HepG2 (cell line): ENCODE measurements around the gene CSNK1G1. TPM values are rescaled to one million over a fixed set of nuclear protein-coding genes. Genes with fewer than 3 reads are reported as not detected.
A peak's percentile ranks its signal among the peaks of the same experiment; 100 is the strongest.

Source experiments
- AGO1 ChIP-seq: fragments of 200-400 bp; formaldehyde crosslinking; IDR thresholded peaks from 2 replicates; pipeline ENCODE4 v1.6.1; 2017; ENCODE audit warnings: mild to moderate bottlenecking, low read depth, low read length, moderate library complexity; ENCODE audit not compliant: poor library complexity, severe bottlenecking
- CBX5 ChIP-seq: sonication (generic); formaldehyde crosslinking; IDR thresholded peaks from 2 replicates; pipeline ENCODE4 v1.4.0; 2020; ENCODE audit warnings: missing genetic modification reagents, borderline replicate concordance
- CREB1 ChIP-seq, 2 experiments: fragments of 450-650 bp in 1 of 2; IDR thresholded peaks; 2 replicates each; pipeline ENCODE4 v1.6.1; 2016 to 2017; ENCODE audit warnings: control low read depth in 1 of 2, mild to moderate bottlenecking in 1 of 2, missing compliant biosample characterization in 1 of 2, missing genetic modification characterization in 1 of 2
- DR1 ChIP-seq: sonication (generic); formaldehyde crosslinking; IDR thresholded peaks from 2 replicates; pipeline ENCODE4 v1.8.0; 2021; ENCODE audit warnings: mild to moderate bottlenecking, missing genetic modification reagents, inconsistent platforms
- FOXK1 ChIP-seq: sonication (generic); formaldehyde crosslinking; IDR thresholded peaks from 2 replicates; pipeline ENCODE4 v1.4.0; 2020; ENCODE audit warnings: low read depth, missing genetic modification reagents, borderline replicate concordance
- HHEX ChIP-seq: IDR thresholded peaks from 2 replicates; pipeline ENCODE4 v1.6.1; 2016; ENCODE audit warnings: control low read depth
- NFATC3 ChIP-seq: sonication (generic); formaldehyde crosslinking; IDR thresholded peaks from 2 replicates; pipeline ENCODE4 v1.5.1; 2020; ENCODE audit warnings: mild to moderate bottlenecking, missing genetic modification reagents
- PRMT3 ChIP-seq: sonication (generic); formaldehyde crosslinking; IDR thresholded peaks from 2 replicates; pipeline ENCODE4 v1.8.1; 2022; ENCODE audit warnings: low read depth, mild to moderate bottlenecking, moderate library complexity, missing genetic modification reagents, borderline replicate concordance
- RNF2 ChIP-seq: fragments of 450-650 bp; conservative IDR thresholded peaks from 2 replicates; pipeline ENCODE4 v1.6.1; 2016; ENCODE audit warnings: low read depth
- SP2 ChIP-seq: sonication (generic); formaldehyde crosslinking; IDR thresholded peaks from 2 replicates; pipeline ENCODE4 v1.5.1; 2020; ENCODE audit warnings: mild to moderate bottlenecking, missing genetic modification reagents
- ZNF256 ChIP-seq: sonication (generic); formaldehyde crosslinking; conservative IDR thresholded peaks from 2 replicates; pipeline ENCODE4 v1.4.0; 2020; ENCODE audit warnings: missing genetic modification reagents
- ZNF570 ChIP-seq: sonication (generic); formaldehyde crosslinking; IDR thresholded peaks from 2 replicates; pipeline ENCODE4 v1.4.0; 2020; ENCODE audit warnings: mild to moderate bottlenecking, missing genetic modification reagents, borderline replicate concordance
- ZNF598 ChIP-seq: sonication (generic); formaldehyde crosslinking; IDR thresholded peaks from 2 replicates; pipeline ENCODE4 v1.5.1; 2020; ENCODE audit warnings: mild to moderate bottlenecking, missing genetic modification reagents, borderline replicate concordance
- ZNF678 ChIP-seq: sonication (generic); formaldehyde crosslinking; IDR thresholded peaks from 2 replicates; pipeline ENCODE4 v1.4.0; 2020; ENCODE audit warnings: mild to moderate bottlenecking, missing genetic modification reagents
- ZNF703 ChIP-seq: sonication (generic); formaldehyde crosslinking; IDR thresholded peaks from 2 replicates; pipeline ENCODE4 v1.5.1; 2020; ENCODE audit warnings: missing genetic modification reagents, mild to moderate bottlenecking, moderate library complexity, borderline replicate concordance
- ZSCAN29 ChIP-seq: sonication (generic); formaldehyde crosslinking; conservative IDR thresholded peaks from 2 replicates; pipeline ENCODE4 v1.4.0; 2020; ENCODE audit warnings: mild to moderate bottlenecking, missing genetic modification reagents
- polyA plus RNA-seq, 8 experiments: library from polyadenylated mRNA; depleted of rRNA in 3 of 8; stranded (reverse) in 7 of 8; unstranded in 1 of 8; fragments of >200 nt; fragmentation: Illumina TruSeq in 4 of 8; extraction: Trizol in 4 of 8; gene quantifications; 2 replicates each; pipeline versions ENCODE4 v1.2.1 to v1.2.3, GENCODE V29; 2011 to 2016; ENCODE audit warnings: low read depth in 4 of 8, missing spikeins in 1 of 8, mixed read lengths in 1 of 8; ENCODE audit not compliant: insufficient read depth in 1 of 8
- total RNA-seq, 5 experiments: library from RNA; depleted of rRNA; stranded (reverse); fragments of >200 nt; fragmentation: Illumina TruSeq; extraction: Trizol; gene quantifications; 2 replicates each; pipeline ENCODE4 v1.2.3, GENCODE V29; 2016; ENCODE audit warnings: low read depth in 1 of 5
- TF ChIP-seq, protein P1 (sequence below): sonication (generic); formaldehyde crosslinking; IDR thresholded peaks from 2 replicates; pipeline ENCODE4 v1.4.0; 2020; ENCODE audit warnings: mild to moderate bottlenecking, missing genetic modification reagents, borderline replicate concordance
- TF ChIP-seq, protein P2 (sequence below): sonication (generic); formaldehyde crosslinking; IDR thresholded peaks from 2 replicates; pipeline ENCODE4 v1.4.0; 2020; ENCODE audit warnings: missing genetic modification reagents, borderline replicate concordance
- TF ChIP-seq, protein P3 (sequence below): sonication (generic); formaldehyde crosslinking; IDR thresholded peaks from 2 replicates; pipeline ENCODE4 v1.9.0; 2021; ENCODE audit warnings: missing genetic modification reagents, mild to moderate bottlenecking, borderline replicate concordance
- TF ChIP-seq, protein P4 (sequence below): sonication (generic); formaldehyde crosslinking; IDR thresholded peaks from 2 replicates; pipeline ENCODE4 v1.5.0; 2020; ENCODE audit warnings: missing genetic modification reagents

Gene CSNK1G1
- total and polyA plus RNA-seq, 2 of the 13 experiments (the other 11 are each of a cell fraction or from before 2014, with no cell fraction given) = 8.5 to 12.6 TPM

DNA sequence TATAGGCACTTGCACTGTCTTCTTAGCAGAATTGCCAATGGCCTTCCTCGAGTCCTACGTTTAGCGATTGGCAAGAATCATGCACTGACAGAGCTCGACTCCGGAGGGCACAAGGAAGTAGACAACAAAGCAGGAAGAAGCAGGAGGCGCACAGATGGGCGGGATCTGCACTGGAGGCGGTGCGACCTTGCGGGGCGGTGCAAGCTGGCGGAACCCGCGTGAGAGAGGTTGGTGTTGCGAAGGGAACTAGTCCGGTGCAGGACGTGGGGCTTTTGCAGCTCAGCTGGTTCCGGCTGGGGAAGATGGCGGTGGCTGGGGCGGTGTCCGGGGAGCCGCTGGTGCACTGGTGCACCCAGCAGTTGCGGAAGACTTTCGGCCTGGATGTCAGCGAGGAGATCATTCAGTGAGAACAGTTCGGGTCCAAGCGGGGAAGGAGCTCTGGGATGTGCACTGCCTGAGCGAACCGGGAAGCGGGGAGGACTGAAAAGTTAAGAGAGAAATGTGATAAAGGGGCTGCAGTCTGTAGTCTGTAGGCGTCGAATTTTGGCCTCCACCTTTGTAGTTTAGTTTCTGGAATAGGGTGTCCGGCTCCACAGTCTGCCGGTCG is 31.7 kb upstream of the CSNK1G1 start, which contains the start of gene TRIP4 (continued):
- TF ChIP-seq ZNF598 (peak; percentile 63; the same call in 1 of the 2 replicates), AGO1 (peak; percentile 69), ZNF678 (peak; percentile 88), NFATC3 (CRISPR knock-in tag) (0 out of 2 replicates have a peak, but pooled peaks have one; percentile 78), CREB1 (IDR thresholded peaks at IDR 0.05) (peak; percentile 74), CREB1 (CRISPR knock-in tag; IDR thresholded peaks at IDR 0.05) (peak; percentile 85), ZNF256 (CRISPR knock-in tag) (peak; percentile 89; the same call in 1 of the 2 replicates), ZSCAN29 (CRISPR knock-in tag) (0 out of 2 replicates have a peak, but pooled peaks have one; percentile 55), ZNF703 (CRISPR knock-in tag) (0 out of 2 replicates have a peak, but pooled peaks have one; percentile 34), DR1 (CRISPR knock-in tag) (peak; percentile 93), CBX5 (CRISPR knock-in tag) (peak; percentile 99), HHEX (CRISPR knock-in tag) (peak; percentile 47; the same call in 1 of the 2 replicates), PRMT3 (peak; percentile 49; the same call in 1 of the 2 replicates), SP2 (peak; percentile 80), ZNF570 (CRISPR knock-in tag) (0 out of 2 replicates have a peak, but pooled peaks have one; percentile 53), RNF2 (no peak), FOXK1 (peak; percentile 97)
- TF ChIP-seq, protein P1, sequence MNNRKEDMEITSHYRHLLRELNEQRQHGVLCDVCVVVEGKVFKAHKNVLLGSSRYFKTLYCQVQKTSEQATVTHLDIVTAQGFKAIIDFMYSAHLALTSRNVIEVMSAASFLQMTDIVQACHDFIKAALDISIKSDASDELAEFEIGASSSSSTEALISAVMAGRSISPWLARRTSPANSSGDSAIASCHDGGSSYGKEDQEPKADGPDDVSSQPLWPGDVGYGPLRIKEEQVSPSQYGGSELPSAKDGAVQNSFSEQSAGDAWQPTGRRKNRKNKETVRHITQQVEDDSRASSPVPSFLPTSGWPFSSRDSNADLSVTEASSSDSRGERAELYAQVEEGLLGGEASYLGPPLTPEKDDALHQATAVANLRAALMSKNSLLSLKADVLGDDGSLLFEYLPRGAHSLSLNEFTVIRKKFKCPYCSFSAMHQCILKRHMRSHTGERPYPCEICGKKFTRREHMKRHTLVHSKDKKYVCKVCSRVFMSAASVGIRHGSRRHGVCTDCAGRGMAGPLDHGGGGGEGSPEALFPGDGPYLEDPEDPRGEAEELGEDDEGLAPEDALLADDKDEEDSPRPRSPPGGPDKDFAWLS (CRISPR knock-in tag) = peak; percentile 89
- TF ChIP-seq, protein P2, sequence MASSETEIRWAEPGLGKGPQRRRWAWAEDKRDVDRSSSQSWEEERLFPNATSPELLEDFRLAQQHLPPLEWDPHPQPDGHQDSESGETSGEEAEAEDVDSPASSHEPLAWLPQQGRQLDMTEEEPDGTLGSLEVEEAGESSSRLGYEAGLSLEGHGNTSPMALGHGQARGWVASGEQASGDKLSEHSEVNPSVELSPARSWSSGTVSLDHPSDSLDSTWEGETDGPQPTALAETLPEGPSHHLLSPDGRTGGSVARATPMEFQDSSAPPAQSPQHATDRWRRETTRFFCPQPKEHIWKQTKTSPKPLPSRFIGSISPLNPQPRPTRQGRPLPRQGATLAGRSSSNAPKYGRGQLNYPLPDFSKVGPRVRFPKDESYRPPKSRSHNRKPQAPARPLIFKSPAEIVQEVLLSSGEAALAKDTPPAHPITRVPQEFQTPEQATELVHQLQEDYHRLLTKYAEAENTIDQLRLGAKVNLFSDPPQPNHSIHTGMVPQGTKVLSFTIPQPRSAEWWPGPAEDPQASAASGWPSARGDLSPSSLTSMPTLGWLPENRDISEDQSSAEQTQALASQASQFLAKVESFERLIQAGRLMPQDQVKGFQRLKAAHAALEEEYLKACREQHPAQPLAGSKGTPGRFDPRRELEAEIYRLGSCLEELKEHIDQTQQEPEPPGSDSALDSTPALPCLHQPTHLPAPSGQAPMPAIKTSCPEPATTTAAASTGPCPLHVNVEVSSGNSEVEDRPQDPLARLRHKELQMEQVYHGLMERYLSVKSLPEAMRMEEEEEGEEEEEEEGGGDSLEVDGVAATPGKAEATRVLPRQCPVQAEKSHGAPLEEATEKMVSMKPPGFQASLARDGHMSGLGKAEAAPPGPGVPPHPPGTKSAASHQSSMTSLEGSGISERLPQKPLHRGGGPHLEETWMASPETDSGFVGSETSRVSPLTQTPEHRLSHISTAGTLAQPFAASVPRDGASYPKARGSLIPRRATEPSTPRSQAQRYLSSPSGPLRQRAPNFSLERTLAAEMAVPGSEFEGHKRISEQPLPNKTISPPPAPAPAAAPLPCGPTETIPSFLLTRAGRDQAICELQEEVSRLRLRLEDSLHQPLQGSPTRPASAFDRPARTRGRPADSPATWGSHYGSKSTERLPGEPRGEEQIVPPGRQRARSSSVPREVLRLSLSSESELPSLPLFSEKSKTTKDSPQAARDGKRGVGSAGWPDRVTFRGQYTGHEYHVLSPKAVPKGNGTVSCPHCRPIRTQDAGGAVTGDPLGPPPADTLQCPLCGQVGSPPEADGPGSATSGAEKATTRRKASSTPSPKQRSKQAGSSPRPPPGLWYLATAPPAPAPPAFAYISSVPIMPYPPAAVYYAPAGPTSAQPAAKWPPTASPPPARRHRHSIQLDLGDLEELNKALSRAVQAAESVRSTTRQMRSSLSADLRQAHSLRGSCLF = peak; percentile 62; the same call in 1 of the 2 replicates
- TF ChIP-seq, protein P3, sequence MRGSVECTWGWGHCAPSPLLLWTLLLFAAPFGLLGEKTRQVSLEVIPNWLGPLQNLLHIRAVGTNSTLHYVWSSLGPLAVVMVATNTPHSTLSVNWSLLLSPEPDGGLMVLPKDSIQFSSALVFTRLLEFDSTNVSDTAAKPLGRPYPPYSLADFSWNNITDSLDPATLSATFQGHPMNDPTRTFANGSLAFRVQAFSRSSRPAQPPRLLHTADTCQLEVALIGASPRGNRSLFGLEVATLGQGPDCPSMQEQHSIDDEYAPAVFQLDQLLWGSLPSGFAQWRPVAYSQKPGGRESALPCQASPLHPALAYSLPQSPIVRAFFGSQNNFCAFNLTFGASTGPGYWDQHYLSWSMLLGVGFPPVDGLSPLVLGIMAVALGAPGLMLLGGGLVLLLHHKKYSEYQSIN (CRISPR knock-in tag) = no peak
- TF ChIP-seq, protein P4, sequence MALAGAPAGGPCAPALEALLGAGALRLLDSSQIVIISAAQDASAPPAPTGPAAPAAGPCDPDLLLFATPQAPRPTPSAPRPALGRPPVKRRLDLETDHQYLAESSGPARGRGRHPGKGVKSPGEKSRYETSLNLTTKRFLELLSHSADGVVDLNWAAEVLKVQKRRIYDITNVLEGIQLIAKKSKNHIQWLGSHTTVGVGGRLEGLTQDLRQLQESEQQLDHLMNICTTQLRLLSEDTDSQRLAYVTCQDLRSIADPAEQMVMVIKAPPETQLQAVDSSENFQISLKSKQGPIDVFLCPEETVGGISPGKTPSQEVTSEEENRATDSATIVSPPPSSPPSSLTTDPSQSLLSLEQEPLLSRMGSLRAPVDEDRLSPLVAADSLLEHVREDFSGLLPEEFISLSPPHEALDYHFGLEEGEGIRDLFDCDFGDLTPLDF (CRISPR knock-in tag) = peak; percentile 78
